IPS DF 4.7 (cell line): ENCODE results near the gene IRF2BP2.

Source experiments
- DNase-seq: peaks from one replicate; pipeline ENCODE4 v3.0.0-alpha.2; 2013; ENCODE audit warnings: low spot score; ENCODE audit errors: extremely low read depth

Gene IRF2BP2

GRCh38 chr1:234613128-234613875, 3.3 kb upstream of the IRF2BP2 start:
- DNase-seq = no peak

DNA sequence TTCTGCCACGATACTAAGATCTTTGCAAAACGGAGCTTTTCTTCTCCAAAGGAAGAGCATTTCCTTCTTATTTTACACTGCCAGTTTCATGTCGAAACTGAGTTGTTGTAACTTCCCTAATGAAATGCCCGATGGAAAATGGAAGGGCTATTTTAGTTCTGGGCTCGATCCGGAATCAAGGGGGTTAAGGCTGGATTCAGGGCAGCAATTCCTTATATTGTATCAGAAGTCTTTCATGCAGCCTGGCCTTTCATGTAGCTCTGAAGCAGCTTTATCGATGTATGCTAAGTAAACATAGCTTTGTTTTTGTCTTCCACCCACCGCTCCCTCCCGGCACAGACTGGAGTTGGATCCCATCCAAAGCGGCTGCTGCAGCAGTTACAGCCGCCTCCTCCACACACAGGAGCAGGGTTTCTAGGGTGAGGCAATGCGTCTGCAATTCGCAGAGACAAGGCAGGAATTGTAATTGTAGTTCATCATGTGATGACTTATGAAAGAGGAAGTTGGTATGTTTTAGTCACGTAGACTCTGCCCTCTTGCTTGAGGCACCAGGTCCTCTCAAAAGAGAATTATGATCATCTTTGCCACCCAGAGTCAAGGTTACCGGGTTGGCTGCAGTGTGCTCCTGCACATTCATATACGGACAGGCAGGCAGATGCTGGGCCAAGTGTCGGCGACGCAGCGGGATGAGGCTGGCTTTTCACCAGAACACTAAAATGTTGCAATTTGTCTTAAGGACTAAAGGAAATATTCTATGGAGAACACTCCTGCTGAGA, 2.6 kb upstream of the IRF2BP2 start:
- no peak for DNase-seq

GRCh38 chr1:234611847-234612351, 1.9 kb upstream of the IRF2BP2 start:
- no peak for DNase-seq

GRCh38 chr1:234611225-234611846, 1.4 kb upstream of the IRF2BP2 start:
- DNase-seq = no peak

DNA sequence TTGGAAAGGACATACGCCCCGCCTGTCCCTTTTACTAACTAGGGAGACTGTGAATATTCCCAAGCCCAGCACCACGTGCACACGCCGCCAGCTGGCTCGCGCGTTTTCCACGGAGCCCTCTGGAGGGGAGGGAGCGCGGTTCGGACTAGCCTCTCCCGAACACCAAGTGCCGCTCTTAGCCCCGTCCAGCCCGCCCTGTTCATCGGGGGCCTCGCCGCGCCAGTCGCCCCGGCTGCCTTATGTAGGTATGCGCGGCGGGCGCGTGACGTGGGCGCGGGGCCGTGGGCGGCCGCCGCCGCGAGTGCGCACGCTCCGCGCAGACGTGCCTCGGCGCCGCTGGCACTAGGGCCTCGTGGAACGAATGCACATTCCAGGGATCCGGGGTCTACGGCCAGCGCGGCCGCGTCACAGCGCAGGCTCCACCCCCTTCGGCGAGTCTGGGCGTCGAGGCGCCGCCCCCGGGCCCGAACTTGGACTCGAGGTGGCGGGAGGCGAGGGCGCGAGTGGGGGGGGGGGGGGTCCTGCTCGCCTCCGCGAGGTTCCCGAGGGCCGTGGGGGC, 767 bp upstream of the IRF2BP2 start:
- no peak for DNase-seq

DNA sequence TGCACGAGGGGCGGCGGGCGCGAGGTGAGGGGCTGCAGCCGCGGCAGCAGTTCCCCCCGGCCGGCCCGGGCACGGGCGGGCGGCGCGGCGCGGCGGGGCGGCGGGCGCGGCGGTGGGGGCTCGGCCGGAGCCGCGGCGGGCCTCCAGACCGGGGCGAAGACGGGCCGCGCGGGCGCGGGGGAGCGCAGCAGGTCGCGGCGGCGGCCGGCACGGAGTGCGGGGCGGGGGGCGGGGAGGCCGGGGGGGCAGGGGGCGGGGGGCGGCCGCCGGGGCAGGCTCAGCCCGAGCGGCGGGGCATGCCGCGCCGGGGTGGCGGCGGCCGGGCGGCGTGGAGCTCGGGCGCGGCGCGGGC, 311 bp downstream of the IRF2BP2 start:
- DNase-seq = no peak

- DNase-seq = no peak
Observed at GRCh38 chr1:234608911-234609690, 877 bp downstream of the IRF2BP2 start.

DNA sequence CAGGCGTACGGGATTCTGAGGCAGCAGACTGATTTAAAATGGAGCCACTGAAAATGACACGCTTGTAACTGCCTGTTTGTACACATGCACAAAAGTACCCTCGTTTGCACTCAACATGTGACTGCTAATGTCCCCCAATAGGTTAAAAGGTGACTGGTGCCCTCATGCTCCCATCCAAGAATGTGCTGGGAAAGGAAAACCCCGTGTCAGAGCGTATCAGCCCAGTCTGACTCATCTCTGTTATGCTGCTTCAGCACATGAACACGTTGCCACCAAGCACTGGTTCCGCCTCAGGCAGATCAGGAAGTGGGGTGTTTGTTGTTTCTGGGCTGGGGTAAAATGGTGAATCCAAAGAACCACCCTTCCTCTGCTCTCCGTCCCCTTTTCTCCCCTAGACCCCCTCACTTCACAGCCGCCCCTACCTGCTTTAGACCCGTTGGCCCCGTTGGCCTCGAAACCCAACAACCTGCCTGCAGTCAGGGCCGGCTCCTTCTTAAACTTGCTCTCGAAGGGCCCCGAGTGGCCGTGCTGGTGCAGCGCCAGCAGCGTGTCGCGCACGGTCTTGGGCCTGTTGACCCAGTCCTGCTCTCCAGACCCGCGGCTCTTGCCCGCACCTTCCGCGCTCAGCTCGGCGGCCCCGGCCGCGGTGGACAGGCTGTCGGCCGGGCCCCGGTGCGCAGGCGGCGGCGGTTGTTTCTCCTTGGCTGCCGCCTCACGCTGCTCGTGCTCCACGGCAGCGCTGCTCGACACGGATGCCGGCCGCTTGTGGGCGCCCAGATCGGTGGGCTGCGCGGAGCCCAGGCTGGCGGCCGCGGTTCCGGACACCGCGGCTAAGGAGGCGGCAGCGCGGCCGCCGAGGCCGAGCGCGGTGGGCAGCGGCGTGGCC, 1.7 kb downstream of the IRF2BP2 start:
- DNase-seq = no peak

GRCh38 chr1:234607109-234608024, 2.6 kb downstream of the IRF2BP2 start:
- DNase-seq = no peak

GRCh38 chr1:234606784-234607108, 3.2 kb downstream of the IRF2BP2 start:
- no peak for DNase-seq

GRCh38 chr1:234605983-234606783, 3.8 kb downstream of the IRF2BP2 start:
- no peak for DNase-seq

DNA sequence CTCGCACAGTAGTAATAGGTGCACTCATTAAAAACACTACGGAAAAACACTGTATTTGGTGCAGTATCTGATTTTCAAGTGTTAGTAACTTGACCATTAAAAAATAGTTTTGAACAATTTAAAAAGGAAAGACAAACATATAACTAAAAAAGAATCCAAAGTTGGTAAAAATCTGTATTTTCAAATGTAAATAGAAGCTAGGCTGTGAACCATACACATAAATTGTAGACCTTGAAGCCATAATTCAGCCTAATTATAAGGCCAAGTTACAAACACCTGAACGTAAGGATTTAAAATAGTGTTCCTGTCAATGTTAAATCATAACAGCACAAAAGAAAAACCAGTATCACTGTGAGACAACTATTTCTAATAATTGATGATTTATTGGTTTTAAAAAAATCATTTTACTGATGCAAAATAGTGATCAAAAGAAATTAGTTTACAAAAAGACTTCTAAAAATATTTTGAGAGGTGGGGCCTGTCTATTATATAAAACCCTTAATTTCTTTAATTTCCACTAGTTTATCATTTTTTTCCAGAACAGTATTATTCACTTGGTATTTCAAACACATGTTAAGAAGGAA, 4.5 kb downstream of the IRF2BP2 start:
- no peak for DNase-seq

DNA sequence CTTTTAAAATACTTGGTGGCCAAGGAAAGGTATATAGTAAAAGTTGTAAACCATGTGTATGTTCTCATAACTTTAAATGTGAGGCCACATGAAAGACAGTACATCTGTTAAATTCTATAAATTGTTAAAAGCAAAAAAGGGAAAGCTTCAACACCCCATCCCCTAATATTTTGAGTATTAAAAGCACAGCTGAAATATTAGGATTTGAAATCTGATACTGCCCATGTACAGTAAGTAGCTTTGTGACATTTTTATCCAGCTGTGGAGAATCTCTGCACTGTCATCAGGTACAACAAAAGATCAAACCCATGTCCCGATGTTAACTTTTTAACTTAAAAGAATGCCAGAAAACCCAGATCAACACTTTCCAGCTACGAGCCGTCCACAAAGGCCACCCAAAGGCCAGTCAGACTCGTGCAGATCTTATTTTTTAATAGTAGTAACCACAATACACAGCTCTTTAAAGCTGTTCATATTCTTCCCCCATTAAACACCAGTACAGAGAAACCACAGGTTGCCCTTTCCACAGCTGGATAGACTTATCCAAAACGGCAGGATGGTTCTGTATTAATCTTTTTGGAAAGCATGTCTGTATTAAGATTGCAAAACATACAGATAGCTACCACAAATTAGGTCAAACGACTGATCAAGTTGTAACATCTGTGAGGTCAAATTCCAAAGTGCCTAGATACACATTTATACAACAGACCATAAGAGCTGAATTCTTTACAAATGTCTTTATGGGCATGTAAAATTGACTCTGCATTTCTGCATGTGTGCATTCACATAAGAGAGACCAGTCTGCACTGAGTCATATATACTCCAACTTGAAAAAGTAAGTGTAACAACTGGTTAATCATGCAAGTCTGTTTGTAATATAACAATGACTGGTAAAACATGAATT, 5.2 kb downstream of the IRF2BP2 start:
- no peak for DNase-seq

GRCh38 chr1:234603221-234604204, 6.5 kb downstream of the IRF2BP2 start:
- no peak for DNase-seq

DNA sequence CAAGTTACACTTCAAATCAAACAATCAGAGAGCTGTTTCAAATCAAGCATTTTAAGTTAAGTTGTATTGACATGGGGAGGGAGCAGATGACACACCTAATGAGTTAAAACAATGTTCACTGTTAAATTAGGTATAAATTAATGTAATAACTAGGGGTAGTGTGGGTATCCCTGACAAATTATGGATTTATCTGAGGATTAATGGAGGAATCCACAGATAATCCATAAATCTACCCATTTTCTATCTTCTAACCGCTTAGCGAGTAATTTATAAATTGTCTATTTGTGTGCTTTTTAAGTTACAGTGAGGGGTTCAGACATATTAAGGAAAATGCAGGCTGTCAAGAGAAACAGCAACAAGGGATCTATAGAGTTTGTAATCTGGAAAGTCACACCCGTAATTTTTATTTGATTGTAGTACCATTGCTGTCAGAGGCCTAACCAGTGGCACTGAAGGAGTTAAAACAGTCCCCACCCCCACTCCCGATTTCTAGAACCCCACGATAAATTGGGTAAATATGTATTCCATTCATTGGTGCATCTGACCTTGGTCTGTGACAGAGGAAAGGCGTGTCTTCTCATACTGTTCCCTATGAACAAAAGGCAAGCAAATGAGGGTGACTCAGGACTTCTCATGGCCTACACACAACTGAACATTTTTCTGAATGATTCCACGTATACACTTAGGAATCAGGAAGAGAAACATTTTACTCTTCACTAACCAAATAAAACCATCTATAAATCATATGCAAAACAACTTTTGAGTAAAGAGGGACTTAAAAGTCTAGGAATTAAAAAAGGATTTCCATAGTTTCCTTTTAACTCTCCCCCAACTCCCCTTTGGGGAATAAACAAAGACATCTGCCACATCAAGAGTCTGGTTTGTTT, 7.4 kb downstream of the IRF2BP2 start:
- no peak for DNase-seq
